PC-3 (cell line): ENCODE measurements around the gene CAMK2A.

ENCODE experiments used
- EZH2 ChIP-seq: fragments of 300-600 bp; sonication (generic); IDR thresholded peaks from one replicate; pipeline ENCODE4 v1.6.1; 2017; ENCODE audit warnings: antibody characterized with exemption, mild to moderate bottlenecking, low read length; ENCODE audit not compliant: unreplicated experiment
- EZH2phosphoT487 ChIP-seq: fragments of 300-600 bp; sonication (generic); IDR thresholded peaks from 2 replicates; pipeline ENCODE4 v1.6.1; 2018; ENCODE audit warnings: mild to moderate bottlenecking, antibody characterized with exemption, low read length, borderline replicate concordance
- TF ChIP-seq, protein P1 (sequence below): fragments of 300-600 bp; sonication (generic); conservative IDR thresholded peaks from 2 replicates; pipeline ENCODE4 v1.5.1; 2017; ENCODE audit warnings: antibody characterized with exemption, low read depth, mild to moderate bottlenecking, low read length

- TF ChIP-seq, protein P1, sequence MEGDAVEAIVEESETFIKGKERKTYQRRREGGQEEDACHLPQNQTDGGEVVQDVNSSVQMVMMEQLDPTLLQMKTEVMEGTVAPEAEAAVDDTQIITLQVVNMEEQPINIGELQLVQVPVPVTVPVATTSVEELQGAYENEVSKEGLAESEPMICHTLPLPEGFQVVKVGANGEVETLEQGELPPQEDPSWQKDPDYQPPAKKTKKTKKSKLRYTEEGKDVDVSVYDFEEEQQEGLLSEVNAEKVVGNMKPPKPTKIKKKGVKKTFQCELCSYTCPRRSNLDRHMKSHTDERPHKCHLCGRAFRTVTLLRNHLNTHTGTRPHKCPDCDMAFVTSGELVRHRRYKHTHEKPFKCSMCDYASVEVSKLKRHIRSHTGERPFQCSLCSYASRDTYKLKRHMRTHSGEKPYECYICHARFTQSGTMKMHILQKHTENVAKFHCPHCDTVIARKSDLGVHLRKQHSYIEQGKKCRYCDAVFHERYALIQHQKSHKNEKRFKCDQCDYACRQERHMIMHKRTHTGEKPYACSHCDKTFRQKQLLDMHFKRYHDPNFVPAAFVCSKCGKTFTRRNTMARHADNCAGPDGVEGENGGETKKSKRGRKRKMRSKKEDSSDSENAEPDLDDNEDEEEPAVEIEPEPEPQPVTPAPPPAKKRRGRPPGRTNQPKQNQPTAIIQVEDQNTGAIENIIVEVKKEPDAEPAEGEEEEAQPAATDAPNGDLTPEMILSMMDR, result no peak
- TF ChIP-seq EZH2, result no peak
- TF ChIP-seq EZH2phosphoT487, result no peak
Observed at GRCh38 chr5:150270541-150271295, 18.9 kb downstream of the CAMK2A start.
